Inflammatory macrophage (primary cell): ENCODE data around the gene PHF23.

Experiments used
- DNase-seq, 2 donors: peaks; one replicate each; pipeline ENCODE4 v3.0.0-alpha.2; 2020 to 2022

Gene PHF23

DNA sequence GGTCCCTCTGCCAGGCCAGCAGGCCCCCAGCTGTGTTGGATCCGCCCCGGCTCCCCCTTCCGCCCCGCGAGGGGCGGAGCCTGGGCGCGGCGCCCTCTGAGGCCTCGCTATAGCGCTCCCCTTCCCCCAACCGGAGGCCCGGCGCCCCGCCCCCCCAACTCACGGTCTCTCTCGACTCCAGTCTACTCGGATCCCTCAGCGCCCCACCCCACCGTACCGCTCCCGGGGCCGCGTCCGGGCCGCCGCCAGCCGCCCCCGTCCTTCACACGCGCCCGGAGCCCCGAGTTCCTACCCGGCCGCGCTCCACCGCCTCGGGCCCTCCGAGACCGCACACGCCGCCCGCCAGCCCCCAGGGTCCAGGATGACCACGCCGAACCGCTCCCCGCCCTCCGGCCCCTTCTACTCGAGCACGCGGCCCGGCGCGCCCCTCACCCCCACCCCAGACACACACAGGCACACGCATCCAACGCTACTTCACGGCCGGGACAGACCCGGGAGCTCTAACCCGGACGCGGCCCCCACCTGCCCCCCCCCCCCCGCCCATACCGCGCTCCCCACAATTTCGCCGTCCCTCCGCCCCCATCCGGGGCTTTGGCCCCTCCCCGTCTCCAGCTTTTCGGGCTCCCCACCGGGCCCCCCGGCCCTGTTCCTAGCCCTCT, 1.4 kb downstream of the PHF23 start:
- DNase-seq: peak; percentile 61 to 71

DNA sequence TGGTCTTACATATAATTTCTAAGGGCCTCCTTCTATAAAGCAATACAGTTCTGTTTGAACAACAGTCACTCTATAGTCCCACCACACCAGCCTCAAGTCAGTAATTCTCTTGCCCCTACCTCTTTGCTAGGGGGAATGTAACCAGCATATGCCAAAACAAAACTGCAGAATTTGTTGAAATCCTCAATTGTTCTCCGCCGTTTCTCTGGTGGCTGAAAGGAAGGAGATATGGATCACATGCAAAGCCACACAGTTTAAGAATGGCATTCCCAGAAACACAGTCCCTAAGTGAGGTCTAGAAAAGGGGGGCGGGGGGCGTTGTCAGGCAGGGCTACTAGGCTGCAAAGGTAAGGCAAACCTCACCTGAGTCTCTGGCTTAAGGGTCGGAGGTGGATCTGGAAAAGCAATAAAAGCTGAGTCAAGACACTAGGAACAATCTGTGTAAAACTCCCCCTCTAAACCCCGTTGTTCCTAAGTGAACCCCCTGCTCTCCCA, 1.9 kb downstream of the PHF23 start:
- no peak for DNase-seq

GRCh38 chr17:7236808-7237207, 2.4 kb downstream of the PHF23 start:
- DNase-seq: no peak

DNA sequence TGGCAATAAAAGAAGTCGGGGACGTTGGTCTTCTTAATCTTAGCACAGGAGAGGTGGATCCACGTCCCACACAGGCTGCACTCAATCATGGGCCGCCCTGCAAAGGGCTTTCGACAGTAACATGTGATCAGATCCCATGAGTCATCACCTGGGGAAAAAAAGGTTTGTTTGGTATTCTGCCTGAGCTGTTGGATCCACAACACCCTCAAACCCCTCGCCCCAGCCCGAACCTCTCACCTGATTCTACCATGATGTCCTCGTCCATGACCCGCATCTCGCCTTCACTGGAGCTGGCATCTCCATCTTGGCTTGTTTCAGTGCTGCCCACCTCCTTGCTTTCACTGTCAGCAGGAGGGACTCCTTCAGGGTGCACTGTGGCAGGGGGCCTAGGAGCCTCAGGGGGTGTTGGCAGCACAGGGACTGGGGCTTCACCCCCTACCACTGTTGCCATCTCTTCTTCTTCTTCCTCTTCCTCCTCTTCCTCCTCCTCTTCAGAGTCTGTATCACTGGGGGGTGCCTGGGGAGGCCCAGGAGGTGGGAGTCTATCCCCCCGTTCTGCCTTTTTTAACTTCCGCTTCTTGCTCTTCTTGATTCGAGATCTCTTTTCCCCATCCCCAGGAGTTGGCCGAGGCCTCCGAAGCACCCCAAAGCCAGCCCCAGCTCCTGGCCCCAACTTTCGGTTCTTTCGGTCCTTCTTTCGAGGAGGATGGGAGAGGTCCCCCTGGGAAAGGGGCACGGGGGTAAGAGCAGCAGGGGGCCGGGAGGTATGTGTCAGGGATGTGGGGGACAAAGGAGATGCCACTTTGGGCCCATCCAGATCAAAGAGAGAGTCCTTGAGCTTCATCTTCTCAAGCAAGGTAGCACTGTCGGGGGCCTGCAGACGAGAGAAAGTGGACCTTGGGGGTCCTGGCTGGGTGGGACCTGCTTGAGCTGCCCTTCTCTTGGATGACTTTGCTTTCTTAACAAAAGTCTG, 3.3 kb downstream of the PHF23 start:
- peak in 1 of 2 donors; percentile 60 for DNase-seq

- peak; percentile 92 to 95 for DNase-seq
Measured at GRCh38 chr17:7234083-7234951, 4.9 kb downstream of the PHF23 start, which contains the start of gene DVL2. DVL2 (minus strand) TSS chr17:7234517; CDS start chr17:7234262, 255 bp downstream.

DNA sequence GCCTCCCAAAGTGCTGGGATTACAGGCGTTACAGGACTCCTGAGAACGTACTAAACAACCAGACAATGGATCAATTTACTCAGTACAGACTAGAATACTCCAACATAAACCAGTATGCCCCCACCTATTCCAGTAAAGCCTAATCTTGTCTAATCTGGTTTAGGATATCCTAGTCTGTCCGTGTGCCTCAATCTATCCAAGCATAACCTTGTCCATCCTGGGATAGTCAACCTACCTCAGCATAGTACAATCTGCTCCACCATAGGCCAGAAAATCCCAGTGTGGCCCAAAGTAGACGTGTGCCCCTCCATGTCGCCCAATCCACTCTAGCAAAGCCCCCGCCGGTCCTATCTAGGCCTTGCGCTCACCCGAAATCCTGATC, 5.6 kb downstream of the PHF23 start:
- no peak for DNase-seq

- DNase-seq: no peak
Measured at GRCh38 chr17:7232114-7232513, 7.1 kb downstream of the PHF23 start.

DNA sequence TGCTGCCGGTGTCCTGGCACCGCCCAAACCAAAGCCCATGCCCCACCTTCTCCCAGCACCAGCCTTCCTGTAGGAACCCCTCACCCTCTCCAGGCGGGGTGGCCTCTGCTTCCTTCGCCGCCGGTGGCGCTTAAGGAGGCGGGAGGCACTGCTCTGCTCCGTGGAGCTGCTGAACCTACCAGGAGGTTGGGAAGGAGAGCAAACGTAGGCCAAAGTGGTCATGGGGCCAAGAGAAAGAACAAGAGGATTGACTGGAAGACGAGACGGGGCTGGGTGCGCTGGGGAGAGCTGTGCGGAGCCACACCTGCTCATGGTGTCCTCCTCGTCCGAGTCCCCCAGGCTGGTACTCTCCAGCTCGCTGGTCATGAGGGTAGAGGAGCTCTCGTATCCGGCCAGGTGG, 9.8 kb downstream of the PHF23 start:
- no peak for DNase-seq

GRCh38 chr17:7228920-7229319, 10.3 kb downstream of the PHF23 start:
- no peak for DNase-seq

- DNase-seq: no peak
Measured at GRCh38 chr17:7226721-7227710, 12.2 kb downstream of the PHF23 start.

DNA sequence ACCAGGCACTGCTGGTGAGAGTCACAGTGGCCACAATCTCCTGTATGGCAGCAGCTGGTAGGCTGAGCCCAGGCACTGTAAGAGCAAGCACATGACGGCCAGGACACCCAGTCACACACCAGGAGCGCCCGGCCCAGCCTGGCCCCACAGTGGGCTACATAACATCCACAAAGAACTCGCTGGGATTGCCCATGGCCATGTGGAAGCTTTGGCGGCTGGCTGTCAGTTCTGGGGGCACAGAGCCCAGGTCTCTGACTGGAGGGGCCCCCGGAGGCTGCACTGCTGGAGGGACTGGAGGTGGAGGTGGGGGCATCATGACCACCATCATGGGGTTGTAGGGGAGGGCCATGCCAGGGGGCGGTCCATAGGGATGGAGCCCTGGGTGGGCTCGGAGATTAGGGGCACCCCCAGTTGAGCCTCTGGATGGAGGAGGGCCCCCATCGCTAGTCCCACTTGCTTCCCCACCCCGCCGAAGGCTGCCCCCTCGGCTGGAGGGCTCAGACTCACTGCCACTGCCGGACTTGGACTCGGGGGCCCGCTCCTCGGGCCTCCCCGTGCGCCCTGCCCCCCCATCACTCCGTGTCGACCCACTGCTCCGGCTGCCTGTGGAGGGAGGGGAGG, 13.4 kb downstream of the PHF23 start:
- no peak for DNase-seq

GRCh38 chr17:7224661-7225111, 14.6 kb downstream of the PHF23 start:
- DNase-seq: no peak

DNA sequence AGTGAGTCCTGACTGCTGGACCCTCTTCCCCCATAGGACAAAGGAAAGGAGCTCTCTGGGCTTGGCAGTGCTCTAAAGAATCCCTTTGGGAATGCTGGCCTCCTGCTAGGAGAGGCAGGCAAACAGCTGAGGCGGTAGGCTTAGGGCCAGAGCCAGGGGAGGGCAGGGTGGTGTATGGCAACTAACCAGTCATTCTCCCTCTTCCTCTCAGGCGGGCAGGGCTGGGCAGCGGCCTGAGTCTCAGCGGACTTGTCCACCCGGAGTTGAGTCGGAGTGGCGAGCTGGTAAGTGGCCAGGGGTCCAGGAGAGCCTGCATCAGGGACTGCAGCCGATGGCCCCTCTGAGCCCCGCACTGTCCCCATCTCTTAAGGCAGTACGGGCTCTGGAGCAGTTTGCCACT, 15.1 kb downstream of the PHF23 start:
- DNase-seq: no peak

GRCh38 chr17:7223375-7223774, 15.9 kb downstream of the PHF23 start:
- DNase-seq: no peak

DNA sequence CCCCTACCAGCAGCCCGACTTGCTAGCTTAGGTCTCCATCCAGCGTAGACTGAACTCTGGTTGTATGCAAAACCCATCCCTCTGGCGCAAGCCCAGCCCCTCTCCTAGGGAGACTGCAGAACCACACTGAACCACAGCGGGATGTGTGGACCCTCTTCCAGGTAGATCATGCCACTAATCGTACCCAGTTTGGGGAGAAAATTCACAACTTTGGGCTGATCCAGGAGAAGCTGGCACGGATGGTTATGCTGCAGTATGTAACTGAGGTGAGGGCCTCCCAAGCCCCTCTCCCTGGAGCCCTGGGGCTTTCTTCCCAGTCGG, 16.3 kb downstream of the PHF23 start:
- DNase-seq: no peak

DNA sequence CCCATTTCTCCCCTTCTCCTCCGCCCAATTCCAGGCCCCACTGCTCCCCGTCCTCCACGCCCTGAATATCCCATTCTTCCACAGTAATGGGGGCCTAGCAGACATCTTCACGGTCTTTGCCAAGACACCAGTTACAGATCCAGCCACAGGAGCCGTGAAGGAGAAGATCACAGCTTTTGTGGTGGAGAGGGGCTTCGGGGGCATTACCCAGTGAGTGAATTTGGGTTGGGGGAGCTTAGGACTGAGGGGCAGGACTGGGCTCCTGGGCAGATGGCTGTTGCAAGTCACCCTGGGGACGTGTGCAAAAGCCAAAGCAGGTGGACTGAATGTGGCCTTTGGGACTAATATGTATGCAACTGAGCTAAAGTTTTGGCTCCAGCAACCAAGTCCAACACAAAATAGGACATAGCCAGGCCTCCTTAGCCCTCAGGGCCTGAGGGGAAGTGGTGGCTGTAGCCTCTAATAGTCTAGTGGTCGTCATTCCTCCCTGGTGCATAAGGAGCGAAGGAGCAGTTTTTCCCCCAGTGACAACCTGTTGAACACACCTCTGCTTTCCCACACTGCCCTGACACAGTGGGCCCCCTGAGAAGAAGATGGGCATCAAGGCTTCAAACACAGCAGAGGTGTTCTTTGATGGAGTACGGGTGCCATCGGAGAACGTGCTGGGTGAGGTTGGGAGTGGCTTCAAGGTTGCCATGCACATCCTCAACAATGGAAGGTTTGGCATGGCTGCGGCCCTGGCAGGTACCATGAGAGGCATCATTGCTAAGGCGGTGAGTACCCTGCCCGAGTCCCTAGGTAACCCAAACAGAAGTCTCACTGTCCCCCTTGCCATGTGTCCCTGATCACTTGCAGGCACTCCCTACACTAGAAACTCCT, 16.9 kb downstream of the PHF23 start:
- DNase-seq: no peak

GRCh38 chr17:7221278-7222092, 17.8 kb downstream of the PHF23 start:
- no peak for DNase-seq

DNA sequence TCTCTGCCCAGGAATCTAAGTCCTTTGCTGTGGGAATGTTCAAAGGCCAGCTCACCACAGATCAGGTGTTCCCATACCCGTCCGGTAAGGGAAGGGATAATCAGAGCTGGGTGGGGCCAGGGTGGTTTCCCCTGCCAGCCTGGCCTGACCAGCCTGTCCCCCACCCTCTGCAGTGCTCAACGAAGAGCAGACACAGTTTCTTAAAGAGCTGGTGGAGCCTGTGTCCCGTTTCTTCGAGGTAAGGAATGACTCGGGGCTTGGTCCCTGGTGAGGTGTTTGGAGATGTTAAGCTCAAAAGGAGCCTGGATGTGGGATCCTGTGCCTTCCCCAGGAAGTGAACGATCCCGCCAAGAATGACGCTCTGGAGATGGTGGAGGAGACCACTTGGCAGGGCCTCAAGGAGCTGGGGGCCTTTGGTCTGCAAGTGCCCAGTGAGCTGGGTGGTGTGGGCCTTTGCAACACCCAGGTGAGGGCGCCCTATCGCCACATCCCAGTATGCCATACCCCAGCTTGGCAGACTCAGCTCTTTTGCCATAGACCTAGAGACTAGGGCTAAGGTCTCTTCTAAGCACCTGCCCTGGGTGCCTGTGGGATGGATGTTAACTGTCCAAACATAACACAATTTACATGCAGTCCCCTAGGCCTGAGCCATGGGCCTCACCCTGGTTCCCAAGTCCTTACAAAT, 18.5 kb downstream of the PHF23 start:
- DNase-seq: peak; percentile 46 to 62
